ENCODE results near the gene ROPN1L. TPM values are rescaled to one million over a fixed set of nuclear protein-coding genes. Genes with fewer than 3 reads are reported as not detected.

Gene ROPN1L
- total and polyA plus RNA-seq, 2 of the 13 experiments (the other 11 are each of a cell fraction or from before 2014, with no cell fraction given), result not detected

DNA sequence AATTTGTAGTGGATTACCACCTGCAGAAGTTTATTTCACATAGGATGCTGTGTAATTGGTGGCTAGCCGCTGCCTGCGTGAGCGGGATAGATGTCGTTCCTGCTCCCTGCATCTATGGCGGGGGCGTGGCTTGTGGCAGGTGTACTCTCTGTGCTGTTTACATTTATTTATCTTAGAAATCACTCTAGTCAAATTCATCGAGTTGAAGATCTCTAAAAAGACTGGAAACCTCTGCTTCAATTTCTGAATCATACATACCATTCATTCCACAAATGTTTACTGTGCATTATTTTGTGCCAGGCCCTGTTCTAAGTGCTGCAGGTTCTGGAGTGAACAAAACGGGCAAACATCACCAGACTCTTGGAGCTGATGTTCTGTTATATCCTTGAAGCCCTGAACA is 11.9 kb downstream of the ROPN1L start:
- Histone ChIP-seq H4K20me1 (ENCODE audit: insufficient read depth, low read length) (no peaks in the 10 kb centered on the region), H3K27ac (ENCODE audit: extremely low read length, insufficient read depth, low read length) (no peak overlapping the region), H3K36me3 (replicated peaks in 1 of 2; ENCODE audit: control insufficient read depth in 1 of 2, insufficient read depth in 2 of 2, low read length in 2 of 2) (no peaks in the 10 kb centered on the region), H3K9ac (ENCODE audit: insufficient read depth, low read depth, low read length) (no peak overlapping the region), H3K27me3 (ENCODE audit: control insufficient read depth in 1 of 2, insufficient read depth in 2 of 2, low read length in 2 of 2) (peaks cover 1 to 21% of the 10 kb centered on the region in 2 experiments; a peak in 3 of 5 replicates), H3K4me2 (ENCODE audit: low read depth, low read length) (no peak overlapping the region), H2AFZ (ENCODE audit: low read length) (no peak overlapping the region), H3K79me2 (ENCODE audit: insufficient read depth, low read length) (no peaks in the 10 kb centered on the region), H3K4me3 (replicated peaks in 1 of 3; ENCODE audit: insufficient read depth in 1 of 3, low read depth in 2 of 3, low read length in 3 of 3) (no peak overlapping the region), H3K4me1 (ENCODE audit: insufficient read depth, low read length) (no peaks in the 10 kb centered on the region), H3K9me3 (ENCODE audit: low read length) (no peaks in the 10 kb centered on the region)
- CTCF ChIA-PET (ENCODE audit: low intra/inter-chr PET ratio, low total read pairs), result interaction anchor here (1.9 kb wide), 1 partner anchor 174 kb away, joined by 25 read pairs; no protein-coding TSS in a partner anchor
- no TSS peak for BruUV-seq (replicated peaks)
- intact Hi-C loops (cut with micrococcal nuclease; ENCODE audit: unreplicated experiment) (loop anchor here (2.0 to 10.0 kb wide), 2 partner anchors 233 to 731 kb away; no protein-coding TSS in a partner anchor), in situ Hi-C loops (cut with HindIII; ENCODE audit: extremely low pct_ligation_motif_present, low pct_unique_long_range_greater_than_20kb) (loop anchor here (5.0 kb wide), 1 partner anchor 174 kb away; no protein-coding TSS in a partner anchor)
- TF ChIP-seq, protein P1, sequence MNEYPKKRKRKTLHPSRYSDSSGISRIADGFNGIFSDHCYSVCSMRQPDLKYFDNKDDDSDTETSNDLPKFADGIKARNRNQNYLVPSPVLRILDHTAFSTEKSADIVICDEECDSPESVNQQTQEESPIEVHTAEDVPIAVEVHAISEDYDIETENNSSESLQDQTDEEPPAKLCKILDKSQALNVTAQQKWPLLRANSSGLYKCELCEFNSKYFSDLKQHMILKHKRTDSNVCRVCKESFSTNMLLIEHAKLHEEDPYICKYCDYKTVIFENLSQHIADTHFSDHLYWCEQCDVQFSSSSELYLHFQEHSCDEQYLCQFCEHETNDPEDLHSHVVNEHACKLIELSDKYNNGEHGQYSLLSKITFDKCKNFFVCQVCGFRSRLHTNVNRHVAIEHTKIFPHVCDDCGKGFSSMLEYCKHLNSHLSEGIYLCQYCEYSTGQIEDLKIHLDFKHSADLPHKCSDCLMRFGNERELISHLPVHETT (CRISPR knock-in tag; conservative IDR thresholded peaks at IDR 0.05), result no peak
- no peak for TF ChIP-seq ZNF44 (CRISPR knock-in tag; IDR thresholded peaks at IDR 0.05)
- ATAC-seq, result no peak
- POLR2A ChIA-PET, result no interaction called here
- no peak for DNase-seq (ENCODE audit: low spot score)
- no peak for FAIRE-seq
- WGBS (ENCODE audit: low lambda C conversion rate), result 44% methylated on average over 8 of the region's 8 CpGs

DNA sequence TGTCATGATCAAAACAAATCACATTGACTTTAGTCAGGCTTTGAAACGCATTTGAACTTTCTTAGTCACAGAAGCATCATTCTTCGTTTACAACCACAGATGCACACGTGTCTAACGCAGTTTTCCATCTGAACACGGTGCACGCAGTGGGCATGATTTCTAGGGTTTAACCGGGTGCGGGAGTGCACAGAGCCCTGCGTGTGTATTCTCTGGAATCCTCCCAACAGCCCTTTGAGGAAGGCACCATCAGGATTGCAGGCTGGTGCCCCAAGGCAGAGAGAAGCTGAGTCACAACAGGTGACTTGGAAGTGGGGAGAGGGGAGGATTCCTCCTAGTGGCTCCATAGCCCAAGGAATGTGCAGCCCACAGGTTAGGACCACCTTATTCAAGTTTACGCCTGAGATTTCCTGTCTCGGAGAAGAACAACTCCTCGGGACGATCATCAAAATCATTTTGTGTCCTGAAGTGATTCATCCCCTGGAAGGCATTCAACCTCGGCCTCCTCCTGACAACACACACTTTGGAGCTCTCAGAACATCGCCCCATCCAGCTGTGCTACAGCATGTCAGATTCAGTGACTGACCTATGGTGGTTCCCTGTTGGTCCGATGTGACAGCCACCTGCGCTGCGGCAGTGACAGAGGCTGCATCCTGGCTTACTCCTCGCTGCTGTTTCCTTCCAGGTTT is 13.1 kb downstream of the ROPN1L start:
- no peaks in the 10 kb centered on the region for H3K9me3 ChIP-seq (ENCODE audit: low read length)
- no peak for DNase-seq (ENCODE audit: low spot score)
- peaks cover 1 to 28% of the 10 kb centered on the region in 2 experiments; a peak in 3 of 5 replicates for H3K27me3 ChIP-seq (ENCODE audit: control insufficient read depth in 1 of 2, insufficient read depth in 2 of 2, low read length in 2 of 2)
- intact Hi-C loops (cut with micrococcal nuclease; ENCODE audit: unreplicated experiment) (loop anchor here (10.0 kb wide), 1 partner anchor 730 kb away; no protein-coding TSS in a partner anchor), in situ Hi-C loops (cut with HindIII; ENCODE audit: extremely low pct_ligation_motif_present, low pct_unique_long_range_greater_than_20kb) (loop anchor here (5.0 kb wide), 1 partner anchor 173 kb away; no protein-coding TSS in a partner anchor)
- H3K36me3 ChIP-seq (replicated peaks in 1 of 2; ENCODE audit: control insufficient read depth in 1 of 2, insufficient read depth in 2 of 2, low read length in 2 of 2), result no peaks in the 10 kb centered on the region
- H3K27ac ChIP-seq (ENCODE audit: extremely low read length, insufficient read depth, low read length), result no peak overlapping the region
- H3K4me3 ChIP-seq (replicated peaks in 1 of 3; ENCODE audit: insufficient read depth in 1 of 3, low read depth in 2 of 3, low read length in 3 of 3), result no peak overlapping the region
- WGBS (ENCODE audit: low lambda C conversion rate), result 7% methylated on average over 8 of the region's 19 CpGs
- ChIA-PET POLR2A (no interaction called here), CTCF (ENCODE audit: low intra/inter-chr PET ratio, low total read pairs) (no interaction called here)
- no peak for ATAC-seq
- no peaks in the 10 kb centered on the region for H4K20me1 ChIP-seq (ENCODE audit: insufficient read depth, low read length)
- H2AFZ ChIP-seq (ENCODE audit: low read length), result no peak overlapping the region
- no peaks in the 10 kb centered on the region for H3K4me1 ChIP-seq (ENCODE audit: insufficient read depth, low read length)
- no peak overlapping the region for H3K4me2 ChIP-seq (ENCODE audit: low read depth, low read length)
- H3K79me2 ChIP-seq (ENCODE audit: insufficient read depth, low read length), result no peaks in the 10 kb centered on the region
- no TSS peak for BruUV-seq (replicated peaks)
- no peak overlapping the region for H3K9ac ChIP-seq (ENCODE audit: insufficient read depth, low read depth, low read length)
- no peak for FAIRE-seq
- TF ChIP-seq MEIS2 (CRISPR knock-in tag; IDR thresholded peaks at IDR 0.05), result no peak
- TF ChIP-seq ZNF672 (CRISPR knock-in tag; IDR thresholded peaks at IDR 0.05), result no peak
- TF ChIP-seq BRD4 (CRISPR knock-in tag; IDR thresholded peaks at IDR 0.05), result no peak
- TF ChIP-seq, protein P2, sequence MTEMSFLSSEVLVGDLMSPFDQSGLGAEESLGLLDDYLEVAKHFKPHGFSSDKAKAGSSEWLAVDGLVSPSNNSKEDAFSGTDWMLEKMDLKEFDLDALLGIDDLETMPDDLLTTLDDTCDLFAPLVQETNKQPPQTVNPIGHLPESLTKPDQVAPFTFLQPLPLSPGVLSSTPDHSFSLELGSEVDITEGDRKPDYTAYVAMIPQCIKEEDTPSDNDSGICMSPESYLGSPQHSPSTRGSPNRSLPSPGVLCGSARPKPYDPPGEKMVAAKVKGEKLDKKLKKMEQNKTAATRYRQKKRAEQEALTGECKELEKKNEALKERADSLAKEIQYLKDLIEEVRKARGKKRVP (CRISPR knock-in tag; IDR thresholded peaks at IDR 0.05), result no peak
- TF ChIP-seq GLI4 (CRISPR knock-in tag; IDR thresholded peaks at IDR 0.05; ENCODE audit: borderline replicate concordance), result no peak
- no peak for TF ChIP-seq CREM (IDR thresholded peaks at IDR 0.05)
- no peak for TF ChIP-seq CREM (CRISPR knock-in tag; IDR thresholded peaks at IDR 0.05)
- TF ChIP-seq, protein P3, sequence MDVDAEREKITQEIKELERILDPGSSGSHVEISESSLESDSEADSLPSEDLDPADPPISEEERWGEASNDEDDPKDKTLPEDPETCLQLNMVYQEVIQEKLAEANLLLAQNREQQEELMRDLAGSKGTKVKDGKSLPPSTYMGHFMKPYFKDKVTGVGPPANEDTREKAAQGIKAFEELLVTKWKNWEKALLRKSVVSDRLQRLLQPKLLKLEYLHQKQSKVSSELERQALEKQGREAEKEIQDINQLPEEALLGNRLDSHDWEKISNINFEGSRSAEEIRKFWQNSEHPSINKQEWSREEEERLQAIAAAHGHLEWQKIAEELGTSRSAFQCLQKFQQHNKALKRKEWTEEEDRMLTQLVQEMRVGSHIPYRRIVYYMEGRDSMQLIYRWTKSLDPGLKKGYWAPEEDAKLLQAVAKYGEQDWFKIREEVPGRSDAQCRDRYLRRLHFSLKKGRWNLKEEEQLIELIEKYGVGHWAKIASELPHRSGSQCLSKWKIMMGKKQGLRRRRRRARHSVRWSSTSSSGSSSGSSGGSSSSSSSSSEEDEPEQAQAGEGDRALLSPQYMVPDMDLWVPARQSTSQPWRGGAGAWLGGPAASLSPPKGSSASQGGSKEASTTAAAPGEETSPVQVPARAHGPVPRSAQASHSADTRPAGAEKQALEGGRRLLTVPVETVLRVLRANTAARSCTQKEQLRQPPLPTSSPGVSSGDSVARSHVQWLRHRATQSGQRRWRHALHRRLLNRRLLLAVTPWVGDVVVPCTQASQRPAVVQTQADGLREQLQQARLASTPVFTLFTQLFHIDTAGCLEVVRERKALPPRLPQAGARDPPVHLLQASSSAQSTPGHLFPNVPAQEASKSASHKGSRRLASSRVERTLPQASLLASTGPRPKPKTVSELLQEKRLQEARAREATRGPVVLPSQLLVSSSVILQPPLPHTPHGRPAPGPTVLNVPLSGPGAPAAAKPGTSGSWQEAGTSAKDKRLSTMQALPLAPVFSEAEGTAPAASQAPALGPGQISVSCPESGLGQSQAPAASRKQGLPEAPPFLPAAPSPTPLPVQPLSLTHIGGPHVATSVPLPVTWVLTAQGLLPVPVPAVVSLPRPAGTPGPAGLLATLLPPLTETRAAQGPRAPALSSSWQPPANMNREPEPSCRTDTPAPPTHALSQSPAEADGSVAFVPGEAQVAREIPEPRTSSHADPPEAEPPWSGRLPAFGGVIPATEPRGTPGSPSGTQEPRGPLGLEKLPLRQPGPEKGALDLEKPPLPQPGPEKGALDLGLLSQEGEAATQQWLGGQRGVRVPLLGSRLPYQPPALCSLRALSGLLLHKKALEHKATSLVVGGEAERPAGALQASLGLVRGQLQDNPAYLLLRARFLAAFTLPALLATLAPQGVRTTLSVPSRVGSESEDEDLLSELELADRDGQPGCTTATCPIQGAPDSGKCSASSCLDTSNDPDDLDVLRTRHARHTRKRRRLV (CRISPR knock-in tag; IDR thresholded peaks at IDR 0.05), result no peak
